Stomach (tissue), 4 donors: ENCODE data around the gene AKT1S1.

Experiments
- EP300 ChIP-seq: sonication (generic); formaldehyde crosslinking; IDR thresholded peaks from one replicate; pipeline ENCODE4 v1.6.1; 2017; ENCODE audit warnings: antibody characterized with exemption
- TF ChIP-seq, protein P1 (sequence below), 7 experiments: fragments of 450-650 bp in 4 of 7; fragments of 200-600 bp in 3 of 7; sonication (generic) in 3 of 7; IDR thresholded peaks; one replicate each; pipeline ENCODE4 v1.5.1; 2016 to 2019; ENCODE audit warnings: antibody characterized with exemption in 7 of 7, control low read depth in 2 of 7, mild to moderate bottlenecking in 1 of 7

- TF ChIP-seq, protein P1, sequence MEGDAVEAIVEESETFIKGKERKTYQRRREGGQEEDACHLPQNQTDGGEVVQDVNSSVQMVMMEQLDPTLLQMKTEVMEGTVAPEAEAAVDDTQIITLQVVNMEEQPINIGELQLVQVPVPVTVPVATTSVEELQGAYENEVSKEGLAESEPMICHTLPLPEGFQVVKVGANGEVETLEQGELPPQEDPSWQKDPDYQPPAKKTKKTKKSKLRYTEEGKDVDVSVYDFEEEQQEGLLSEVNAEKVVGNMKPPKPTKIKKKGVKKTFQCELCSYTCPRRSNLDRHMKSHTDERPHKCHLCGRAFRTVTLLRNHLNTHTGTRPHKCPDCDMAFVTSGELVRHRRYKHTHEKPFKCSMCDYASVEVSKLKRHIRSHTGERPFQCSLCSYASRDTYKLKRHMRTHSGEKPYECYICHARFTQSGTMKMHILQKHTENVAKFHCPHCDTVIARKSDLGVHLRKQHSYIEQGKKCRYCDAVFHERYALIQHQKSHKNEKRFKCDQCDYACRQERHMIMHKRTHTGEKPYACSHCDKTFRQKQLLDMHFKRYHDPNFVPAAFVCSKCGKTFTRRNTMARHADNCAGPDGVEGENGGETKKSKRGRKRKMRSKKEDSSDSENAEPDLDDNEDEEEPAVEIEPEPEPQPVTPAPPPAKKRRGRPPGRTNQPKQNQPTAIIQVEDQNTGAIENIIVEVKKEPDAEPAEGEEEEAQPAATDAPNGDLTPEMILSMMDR (IDR thresholded peaks at IDR 0.05) = no peak
- TF ChIP-seq EP300 = no peak
Observed at GRCh38 chr19:49916839-49917733, 39.9 kb upstream of the AKT1S1 start.
